HG03280 (cell line): ENCODE results near the gene RAP1GDS1.

ENCODE experiments used
- ATAC-seq: cut with Tn5 transposase; IDR thresholded peaks from one replicate; pipeline ENCODE4 v1.9.1; 2021; ENCODE audit warnings: mild to moderate bottlenecking, moderate library complexity; ENCODE audit not compliant: unreplicated experiment

The RAP1GDS1 gene, protein sequence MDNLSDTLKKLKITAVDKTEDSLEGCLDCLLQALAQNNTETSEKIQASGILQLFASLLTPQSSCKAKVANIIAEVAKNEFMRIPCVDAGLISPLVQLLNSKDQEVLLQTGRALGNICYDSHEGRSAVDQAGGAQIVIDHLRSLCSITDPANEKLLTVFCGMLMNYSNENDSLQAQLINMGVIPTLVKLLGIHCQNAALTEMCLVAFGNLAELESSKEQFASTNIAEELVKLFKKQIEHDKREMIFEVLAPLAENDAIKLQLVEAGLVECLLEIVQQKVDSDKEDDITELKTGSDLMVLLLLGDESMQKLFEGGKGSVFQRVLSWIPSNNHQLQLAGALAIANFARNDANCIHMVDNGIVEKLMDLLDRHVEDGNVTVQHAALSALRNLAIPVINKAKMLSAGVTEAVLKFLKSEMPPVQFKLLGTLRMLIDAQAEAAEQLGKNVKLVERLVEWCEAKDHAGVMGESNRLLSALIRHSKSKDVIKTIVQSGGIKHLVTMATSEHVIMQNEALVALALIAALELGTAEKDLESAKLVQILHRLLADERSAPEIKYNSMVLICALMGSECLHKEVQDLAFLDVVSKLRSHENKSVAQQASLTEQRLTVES

DNA sequence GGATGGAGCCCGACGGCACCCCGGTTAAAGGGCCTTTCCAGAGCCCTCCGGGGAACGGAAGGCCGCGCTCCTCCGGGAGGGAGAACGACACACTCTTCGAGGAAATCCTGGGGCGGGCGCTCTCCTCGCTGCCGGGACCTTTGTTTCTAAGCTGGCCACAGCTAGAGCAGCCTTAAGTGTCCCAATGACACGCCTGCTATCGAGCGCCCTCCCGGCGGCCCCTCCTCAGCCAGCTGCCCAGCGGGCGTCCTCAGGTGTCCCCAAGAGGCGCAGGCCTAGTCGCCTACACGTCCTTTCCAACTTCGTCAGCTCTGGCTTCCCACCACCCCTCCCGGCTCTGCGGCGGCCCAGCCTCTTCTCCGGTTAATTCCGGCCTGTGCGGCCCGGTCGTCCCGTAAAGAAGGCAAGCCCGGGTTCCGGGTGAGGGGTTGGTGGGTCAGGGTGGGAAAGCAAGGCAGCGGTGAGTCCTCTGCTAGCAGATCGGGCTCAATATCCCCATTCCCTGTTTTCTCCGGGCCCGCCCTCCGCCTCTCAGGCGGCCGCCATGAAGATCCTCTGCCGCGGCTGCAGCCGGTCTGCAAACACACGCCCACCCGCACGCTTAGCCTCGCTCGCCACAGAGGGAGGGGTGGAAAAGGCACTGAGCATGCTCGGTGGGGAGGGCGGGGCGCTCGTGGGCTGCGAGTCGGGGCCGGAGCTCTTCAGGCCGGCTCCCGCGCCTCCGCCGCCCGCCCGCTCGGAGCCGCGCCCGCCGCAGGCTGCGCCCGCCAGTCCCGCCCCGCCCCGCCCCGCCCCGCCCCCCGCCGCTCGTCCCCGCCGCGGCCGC is at the start of gene RAP1GDS1:
Gene RAP1GDS1, plus strand, starts transcription at position 806 of the 826 bp plus-strand sequence. CDS start 182 bp downstream, outside the sequence.
- ATAC-seq = peak; percentile 95

DNA sequence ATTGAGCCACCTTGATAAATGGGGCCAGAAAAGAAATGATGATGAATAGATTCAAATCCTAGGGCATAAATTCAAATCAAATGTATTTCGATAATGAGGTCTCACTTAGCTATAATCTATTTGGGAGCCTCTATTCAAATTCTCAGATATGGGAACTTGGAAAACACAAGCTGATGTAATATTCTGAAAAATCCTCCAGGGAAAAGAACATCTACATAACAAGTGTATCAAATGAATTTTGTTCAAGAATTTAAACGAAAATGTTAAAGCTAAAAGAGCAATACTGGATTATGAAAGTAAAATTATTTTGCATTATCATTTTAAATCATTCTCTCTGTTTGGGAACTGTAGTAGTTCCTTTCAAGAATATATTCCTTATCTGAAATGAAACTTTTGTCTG is 38.9 kb upstream of the RAP1GDS1 start:
- ATAC-seq = no peak

DNA sequence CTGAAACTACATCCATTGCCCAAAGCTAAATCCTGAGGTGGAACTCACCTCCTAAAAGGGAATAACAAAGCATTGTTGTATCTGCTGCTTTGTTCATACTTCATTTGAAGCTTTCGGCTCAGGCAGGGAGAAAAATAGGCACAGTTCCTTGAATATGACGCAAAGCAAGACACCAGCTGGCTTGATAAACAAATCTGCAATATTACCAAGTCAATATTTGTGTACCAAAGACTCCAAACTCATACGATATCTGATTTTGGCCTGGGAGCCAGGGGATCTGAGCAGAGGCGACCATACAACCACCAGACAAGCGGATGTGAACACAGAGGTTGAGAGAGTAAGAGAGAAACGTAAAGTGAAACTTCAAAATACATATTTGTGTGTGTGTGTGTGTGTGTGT is 34.8 kb upstream of the RAP1GDS1 start:
- ATAC-seq = no peak

DNA sequence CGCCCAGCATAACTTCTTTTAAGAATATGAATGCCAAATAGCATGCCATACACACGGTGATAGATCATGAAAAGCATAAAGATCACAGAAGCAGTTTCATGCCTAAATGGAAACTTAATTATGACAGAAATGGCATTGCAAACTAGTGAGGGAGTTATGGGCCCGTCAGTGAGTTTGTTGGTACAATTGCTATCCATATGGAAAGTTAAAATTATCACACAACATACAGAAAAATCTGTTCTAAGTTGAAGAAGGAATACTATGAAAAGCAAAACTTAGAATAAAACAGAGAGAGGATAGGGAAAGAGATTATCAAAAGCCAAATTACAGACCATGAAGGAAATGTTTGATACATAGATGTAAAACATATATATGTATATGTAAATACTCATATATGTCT is 30.2 kb upstream of the RAP1GDS1 start:
- no peak for ATAC-seq

DNA sequence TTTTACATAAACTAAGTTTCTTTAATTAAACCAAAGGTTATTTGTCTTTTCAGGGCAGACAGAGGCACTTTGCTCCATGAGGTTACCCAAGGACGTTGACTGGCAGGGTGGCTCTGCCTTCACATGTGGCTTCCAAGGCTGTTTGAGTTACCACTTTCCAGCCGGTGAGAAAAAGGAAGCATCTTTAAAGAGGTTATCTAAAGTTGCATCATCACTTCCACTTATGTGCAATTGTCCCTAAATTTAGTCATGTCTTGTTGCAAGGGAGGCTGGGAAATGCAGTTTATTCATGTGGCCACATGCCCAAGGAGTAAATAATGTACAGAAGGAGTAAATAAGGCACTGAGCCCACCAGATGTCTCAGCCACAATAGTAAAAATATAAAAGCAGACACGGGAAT is 29.0 kb upstream of the RAP1GDS1 start:
- no peak for ATAC-seq

DNA sequence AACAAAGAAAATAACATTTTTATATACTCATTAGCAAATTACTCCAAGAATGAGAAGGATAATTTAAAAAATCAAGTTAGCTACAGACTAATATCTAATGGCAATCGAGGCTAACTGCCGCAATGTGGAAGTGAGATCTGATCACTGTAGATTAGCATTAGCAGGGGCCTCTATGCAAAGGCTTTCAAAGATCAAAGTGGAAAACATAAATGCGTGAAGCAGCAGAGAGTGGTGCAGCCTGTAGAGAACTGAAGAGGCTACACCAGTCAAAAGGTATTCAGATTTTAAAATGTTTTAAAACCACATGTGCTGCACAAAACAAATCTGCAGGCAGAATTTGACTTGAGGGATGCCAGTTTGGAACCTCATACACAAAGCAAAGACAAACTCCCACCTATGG is 24.0 kb upstream of the RAP1GDS1 start:
- ATAC-seq = no peak

DNA sequence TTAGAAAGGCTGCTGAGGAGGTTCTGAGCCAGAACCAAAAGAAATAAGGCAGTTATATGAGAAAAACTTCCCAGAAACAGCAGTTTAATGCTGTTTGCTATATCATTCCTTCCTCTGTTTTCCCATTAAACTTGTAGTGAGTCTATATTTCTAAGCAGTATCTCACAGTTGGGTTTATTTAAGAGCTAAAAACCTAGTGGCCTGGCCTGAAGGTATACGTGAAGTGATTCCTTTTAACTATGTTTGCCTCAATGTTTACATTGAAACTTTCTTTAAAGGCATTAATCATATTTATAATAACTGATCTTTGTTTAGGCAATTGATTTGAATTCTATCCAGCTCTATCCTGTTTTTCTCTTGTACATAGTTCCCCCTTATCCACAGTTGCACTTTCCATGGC is 19.1 kb upstream of the RAP1GDS1 start:
- ATAC-seq = no peak

DNA sequence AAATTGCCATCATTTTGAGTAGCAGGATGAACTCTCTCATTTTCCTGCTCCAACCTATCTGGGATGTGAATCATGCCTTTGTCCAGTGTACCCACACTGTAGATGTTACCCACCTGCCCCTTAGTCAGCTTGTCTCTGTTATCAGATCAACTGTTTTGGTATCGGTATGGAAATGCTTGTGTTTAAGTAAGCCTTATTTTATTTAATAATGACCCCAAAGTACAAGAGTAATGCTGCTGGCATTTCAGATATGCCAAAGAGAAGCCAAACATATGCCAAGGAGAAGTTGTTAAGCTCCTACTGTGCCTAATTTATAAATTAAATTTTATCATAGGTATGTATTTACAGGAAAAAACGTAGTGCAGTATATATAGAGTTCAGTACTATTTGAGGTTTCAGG is 18.6 kb upstream of the RAP1GDS1 start:
- no peak for ATAC-seq

DNA sequence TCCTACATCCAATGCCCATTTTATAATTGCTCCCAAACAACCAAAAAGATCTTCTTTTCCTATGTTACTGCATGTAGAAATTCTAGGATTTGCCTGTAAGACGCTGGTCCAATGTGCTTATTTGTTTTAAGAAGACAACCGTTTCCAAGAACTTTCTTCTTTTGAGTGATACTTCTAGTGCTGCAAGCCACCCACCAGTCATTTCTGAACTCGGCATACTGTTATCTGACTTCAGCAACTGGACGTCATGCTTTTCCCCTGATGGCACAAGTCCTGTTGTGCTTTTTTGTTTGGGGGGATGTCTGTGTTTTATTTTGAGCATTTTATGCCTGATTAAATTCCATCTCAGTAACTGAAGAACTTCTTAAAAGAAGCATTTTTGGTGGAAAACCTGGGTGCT is 16.0 kb upstream of the RAP1GDS1 start:
- no peak for ATAC-seq

DNA sequence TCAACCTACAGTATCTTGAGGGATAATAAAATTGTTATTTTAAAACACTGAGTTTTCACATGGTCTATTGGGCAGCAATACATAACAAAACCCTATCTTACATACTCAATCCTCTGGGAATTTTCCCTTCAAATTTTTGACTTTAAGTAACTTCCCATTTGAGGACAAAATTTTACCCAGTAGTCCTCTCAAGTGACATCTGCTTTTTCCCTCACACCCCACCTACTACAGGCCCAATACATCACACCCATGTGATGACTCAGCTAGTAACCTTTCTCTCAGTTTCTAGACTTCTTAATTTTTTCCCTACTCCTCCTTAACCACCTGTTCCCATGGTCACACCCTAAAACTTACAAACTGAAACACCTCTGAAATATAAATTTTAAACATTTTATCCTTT is 12.2 kb upstream of the RAP1GDS1 start:
- ATAC-seq = no peak

DNA sequence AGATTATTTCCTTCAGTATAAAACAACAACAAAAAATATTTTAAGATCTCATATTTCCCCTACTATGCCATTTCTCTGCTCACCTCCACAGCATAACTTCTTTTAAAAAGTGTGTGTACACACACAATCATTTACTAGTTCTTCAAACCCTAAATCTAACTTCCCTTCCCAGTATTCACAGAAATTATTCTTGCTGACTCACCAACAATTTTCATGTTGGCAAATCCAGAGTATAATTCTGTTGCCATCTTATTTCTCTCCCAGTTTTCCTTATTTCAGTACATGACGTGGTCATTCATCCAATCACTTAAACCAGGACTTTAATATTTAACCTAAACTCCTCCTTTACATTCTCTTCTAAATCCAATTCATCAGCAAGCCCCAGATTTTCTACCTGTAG is 11.4 kb upstream of the RAP1GDS1 start:
- ATAC-seq = no peak

DNA sequence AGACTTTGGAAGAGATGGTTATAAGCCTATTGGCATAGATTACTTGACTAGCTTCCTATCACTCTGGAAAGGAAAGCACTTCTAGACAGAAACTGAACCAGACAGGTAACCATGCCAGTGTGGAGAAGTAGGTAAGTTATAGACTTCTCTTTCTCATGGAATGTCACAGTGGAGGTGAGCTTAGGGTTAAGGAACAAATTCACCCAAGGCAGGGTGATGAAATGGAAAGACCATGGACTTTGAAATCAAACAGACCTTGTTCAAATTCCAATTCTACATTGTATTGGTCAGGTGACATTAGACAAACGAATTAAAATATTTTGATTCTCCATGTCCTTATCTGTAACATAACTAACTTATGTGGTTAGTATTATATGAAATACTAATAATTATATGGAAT is 7.7 kb upstream of the RAP1GDS1 start:
- no peak for ATAC-seq

DNA sequence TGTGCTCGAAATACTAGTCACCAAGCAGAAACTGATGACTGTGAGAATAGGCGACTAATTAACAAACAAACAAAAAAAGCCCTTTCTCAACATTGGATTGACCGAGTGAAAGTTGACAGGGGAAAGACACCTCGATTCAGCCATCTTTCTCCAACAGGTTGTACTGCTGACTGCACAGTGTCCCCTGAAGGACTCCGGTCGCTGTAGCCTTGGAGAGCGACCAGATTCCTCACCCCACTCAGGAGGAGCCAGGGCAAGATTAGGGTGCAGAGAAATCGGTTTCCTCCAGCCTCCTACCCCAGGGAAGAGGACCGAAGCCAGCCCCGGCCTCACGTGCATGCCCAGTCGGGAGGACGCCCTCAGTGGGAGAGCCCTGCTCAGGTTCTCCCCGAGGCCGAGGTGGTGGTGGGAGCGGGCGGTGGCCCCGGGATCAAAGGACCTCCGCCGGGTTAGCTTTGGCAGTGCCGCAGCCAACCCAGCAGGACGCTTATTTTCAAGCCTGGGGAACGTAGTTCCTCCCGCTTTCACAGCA is 1.1 kb upstream of the RAP1GDS1 start:
- peak; percentile 16 for ATAC-seq

DNA sequence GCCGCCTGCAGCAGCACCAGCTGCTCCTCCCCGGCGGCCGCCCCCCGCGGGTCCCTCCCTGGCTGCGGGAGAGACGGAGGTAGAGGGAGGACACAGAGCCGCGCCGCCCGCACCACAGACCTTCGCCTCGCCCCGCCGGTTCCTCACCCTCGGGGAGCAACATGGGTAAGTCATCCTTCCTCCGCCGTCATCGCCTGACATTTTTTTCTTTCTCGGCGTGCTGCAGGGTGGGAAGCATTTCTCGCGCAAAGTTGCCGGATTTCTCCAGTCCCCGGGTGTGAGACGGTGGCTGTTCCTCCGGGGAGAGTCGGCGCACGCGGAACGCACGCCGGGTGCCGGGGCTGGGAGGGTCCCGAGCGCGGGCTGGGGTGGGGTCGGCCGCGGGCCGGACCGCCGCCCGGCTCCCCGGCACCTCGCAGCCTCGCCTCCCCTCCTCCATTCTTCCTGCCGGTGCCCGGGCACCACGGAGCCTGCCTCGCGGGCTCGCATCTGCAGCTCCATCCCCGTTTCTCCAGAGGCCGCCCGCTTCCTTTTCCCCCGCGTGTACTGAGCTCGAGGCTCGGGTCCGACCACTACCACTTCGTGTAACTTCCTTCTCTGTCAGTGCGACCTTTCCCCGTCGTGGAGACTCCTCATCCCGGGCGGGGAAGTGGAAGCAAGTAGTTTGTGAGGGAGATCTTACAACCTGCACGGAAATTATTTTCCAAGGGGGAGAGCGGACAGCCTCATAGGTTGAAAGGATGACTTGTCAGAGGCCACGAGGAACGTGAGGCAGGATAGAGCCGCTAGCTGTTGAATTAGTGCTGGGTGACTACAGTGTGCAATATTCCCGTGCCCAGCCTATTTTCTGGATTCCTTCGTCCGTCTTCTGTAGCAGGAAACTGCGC is 464 bp downstream of the RAP1GDS1 start:
- peak; percentile 10 for ATAC-seq

DNA sequence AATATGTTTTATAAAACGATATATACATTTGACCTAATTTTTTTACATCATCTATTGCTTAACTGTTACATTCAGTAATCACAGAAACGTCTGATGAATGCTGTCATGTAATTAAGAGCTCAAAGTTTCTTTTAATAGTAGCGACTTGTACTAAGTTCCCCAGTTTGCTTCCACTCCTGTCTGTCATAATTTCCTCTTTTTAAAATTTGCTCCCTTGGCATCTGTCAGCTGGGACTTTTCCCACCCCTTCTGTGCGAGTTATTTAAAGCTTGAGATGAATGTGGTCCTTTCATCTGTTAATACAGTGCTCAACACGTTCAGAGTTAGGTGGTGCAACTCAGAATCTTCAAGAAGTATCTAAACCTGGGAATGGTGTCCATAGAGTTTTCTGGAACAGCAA is 1.2 kb downstream of the RAP1GDS1 start:
- no peak for ATAC-seq

DNA sequence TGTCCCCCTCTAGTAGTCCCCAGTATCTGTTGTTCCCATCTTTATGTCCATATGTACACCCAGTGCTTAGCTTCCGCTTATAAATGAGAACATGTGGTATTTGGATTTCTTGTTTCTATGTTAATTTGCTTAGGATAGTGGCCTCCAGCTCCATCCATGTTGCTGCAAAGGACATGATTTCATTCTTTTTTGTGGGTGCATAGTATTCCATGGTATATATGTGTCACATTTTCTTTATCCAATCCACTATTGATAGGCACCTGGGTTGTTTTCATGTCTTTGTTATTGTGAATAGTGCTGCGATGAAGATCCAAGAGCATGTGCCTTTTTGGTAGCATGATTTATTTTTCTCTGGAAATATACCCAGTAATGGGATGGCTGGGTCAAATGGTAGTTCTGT is 6.3 kb downstream of the RAP1GDS1 start:
- ATAC-seq = no peak

DNA sequence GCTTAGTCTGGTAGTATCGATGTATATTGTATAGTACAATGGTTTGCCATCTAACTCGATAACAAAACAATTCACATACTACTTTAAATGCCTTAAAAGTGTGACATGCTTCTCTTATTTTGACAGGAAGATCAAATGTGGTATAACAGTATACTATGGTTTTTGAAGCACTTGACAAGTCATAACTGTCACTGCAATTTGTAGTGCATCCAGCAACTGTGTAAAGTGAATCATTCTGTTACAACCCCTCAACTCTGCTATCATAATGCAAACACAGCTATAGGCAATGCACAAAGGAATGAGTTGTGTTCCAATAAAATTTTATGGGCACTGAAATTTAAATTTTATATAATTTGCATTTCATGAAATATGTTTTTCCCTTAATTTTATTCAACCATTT is 14.0 kb downstream of the RAP1GDS1 start:
- ATAC-seq = no peak

DNA sequence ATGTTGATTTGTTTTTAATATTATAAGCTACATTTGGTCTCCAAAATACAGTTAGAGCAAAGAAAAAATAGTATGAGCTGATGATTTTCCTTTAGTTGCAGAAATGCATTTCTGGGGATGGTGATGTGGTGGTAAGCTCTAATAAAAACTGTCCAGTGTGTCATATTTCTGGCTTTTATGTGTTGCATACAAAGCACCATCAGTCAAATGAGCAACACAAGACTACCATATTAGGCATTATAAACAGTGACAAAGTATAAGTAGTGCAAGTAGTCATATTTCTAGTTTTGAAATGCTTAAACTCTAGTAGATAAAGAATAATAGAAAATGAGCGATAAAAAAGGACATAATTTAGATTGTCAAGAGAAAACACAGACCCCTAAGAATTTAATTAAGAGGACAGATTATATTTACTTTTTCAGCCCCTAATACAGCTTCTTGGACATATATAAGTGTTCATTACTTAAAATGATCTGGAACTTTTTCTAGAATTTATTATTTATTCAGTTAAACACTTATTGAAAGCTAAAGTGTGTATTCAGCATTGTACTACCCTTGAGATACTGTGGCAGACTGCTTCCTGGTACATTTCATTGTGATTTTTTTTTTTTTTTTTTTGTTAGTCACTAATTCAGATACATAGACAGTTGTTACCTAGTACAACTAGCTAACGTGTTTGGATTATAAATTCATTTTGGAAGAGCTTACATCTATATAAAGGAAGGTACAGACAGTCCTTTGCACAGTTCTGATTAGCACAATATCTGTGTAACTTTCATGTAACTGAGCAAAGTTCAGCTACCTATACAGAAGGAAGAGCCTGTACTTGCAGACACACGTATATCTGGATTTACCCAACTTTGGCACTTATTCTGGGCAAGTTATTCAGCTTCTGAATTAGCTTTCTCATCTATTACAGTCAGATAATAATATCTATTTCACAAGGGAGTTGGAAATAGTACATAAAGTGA is 22.3 kb downstream of the RAP1GDS1 start:
- no peak for ATAC-seq

DNA sequence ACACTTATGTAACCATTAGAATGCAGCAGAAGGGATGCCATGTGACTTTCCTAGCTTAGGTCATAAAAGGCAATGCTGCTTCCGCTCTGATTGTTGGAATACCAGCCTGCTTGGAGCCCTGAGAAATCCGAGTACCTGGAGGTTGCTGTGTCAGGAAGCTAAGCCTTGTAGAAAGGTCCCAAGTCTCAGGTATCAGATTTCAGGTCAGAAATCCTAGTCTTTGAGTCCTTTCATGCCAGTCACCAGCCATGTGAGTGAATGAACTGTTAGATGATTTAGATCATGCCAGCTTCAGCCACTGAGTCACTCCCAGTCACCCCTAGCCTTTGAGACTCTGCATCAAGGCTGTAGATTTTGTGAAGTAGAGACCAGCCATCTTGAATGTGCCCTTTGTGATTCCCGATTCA is 23.5 kb downstream of the RAP1GDS1 start:
- ATAC-seq = no peak
